ENCODE results near the gene YWHAQ.
"Not testable (repeated sequence)": the region's sequence is repeated elsewhere in the genome, so short reads cannot be mapped to it uniquely, and the experiment has no call there.

Gene YWHAQ

GRCh38 chr2:9630117-9630735 lies 571 bp downstream of the YWHAQ start:
- DNase-seq, result peak; percentile 92

- DNase-seq, result peak; percentile 28
These were observed 1.3 kb downstream of the YWHAQ start for GRCh38 chr2:9629222-9630116.

GRCh38 chr2:9627310-9627709 lies 3.5 kb downstream of the YWHAQ start:
- DNase-seq, result peak; percentile 57

GRCh38 chr2:9623151-9623550 lies 7.6 kb downstream of the YWHAQ start:
- no peak for DNase-seq

GRCh38 chr2:9621655-9622054 lies 9.1 kb downstream of the YWHAQ start:
- DNase-seq, result not testable (repeated sequence)

- DNase-seq, result no peak
These were observed 12.4 kb downstream of the YWHAQ start for GRCh38 chr2:9618410-9618809.

- no peak for DNase-seq
These were observed 13.0 kb downstream of the YWHAQ start for GRCh38 chr2:9617749-9618148.

- no peak for DNase-seq
These were observed 13.5 kb downstream of the YWHAQ start for GRCh38 chr2:9617296-9617695.

- no peak for DNase-seq
These were observed 16.2 kb downstream of the YWHAQ start for GRCh38 chr2:9614562-9614961.

GRCh38 chr2:9613291-9613690 lies 17.5 kb downstream of the YWHAQ start:
- DNase-seq, result peak; percentile 40

- not testable (repeated sequence) for DNase-seq
These were observed 19.3 kb downstream of the YWHAQ start for GRCh38 chr2:9611549-9611912.

GRCh38 chr2:9610781-9611548 lies 19.8 kb downstream of the YWHAQ start:
- DNase-seq, result no peak

GRCh38 chr2:9608491-9608890 lies 22.3 kb downstream of the YWHAQ start:
- not testable (repeated sequence) for DNase-seq

GRCh38 chr2:9602412-9602811 lies 28.4 kb downstream of the YWHAQ start:
- no peak for DNase-seq

GRCh38 chr2:9601397-9601796 lies 29.4 kb downstream of the YWHAQ start:
- no peak for DNase-seq

- DNase-seq, result no peak
These were observed 31.4 kb downstream of the YWHAQ start for GRCh38 chr2:9599430-9599829.

GRCh38 chr2:9596621-9597311 lies 34.0 kb downstream of the YWHAQ start:
- DNase-seq, result no peak

- DNase-seq, result no peak
These were observed 35.1 kb downstream of the YWHAQ start for GRCh38 chr2:9595746-9596145.

GRCh38 chr2:9595256-9595655 lies 35.5 kb downstream of the YWHAQ start:
- not testable (repeated sequence) for DNase-seq

- DNase-seq, result no peak
These were observed 36.3 kb downstream of the YWHAQ start for GRCh38 chr2:9594366-9595054.

GRCh38 chr2:9593925-9594324 lies 36.9 kb downstream of the YWHAQ start:
- DNase-seq, result peak; percentile 46

- no peak for DNase-seq
These were observed 38.1 kb downstream of the YWHAQ start for GRCh38 chr2:9592699-9593098.
